Raji (cell line): ENCODE data around the gene EEA1.

ENCODE experiments used
- POLR2A ChIP-seq: IDR thresholded peaks from 2 replicates; pipeline ENCODE4 v1.6.1; 2011; ENCODE audit warnings: low read depth, low read length, control low read depth; ENCODE audit not compliant: insufficient read depth

EEA1 gene

DNA sequence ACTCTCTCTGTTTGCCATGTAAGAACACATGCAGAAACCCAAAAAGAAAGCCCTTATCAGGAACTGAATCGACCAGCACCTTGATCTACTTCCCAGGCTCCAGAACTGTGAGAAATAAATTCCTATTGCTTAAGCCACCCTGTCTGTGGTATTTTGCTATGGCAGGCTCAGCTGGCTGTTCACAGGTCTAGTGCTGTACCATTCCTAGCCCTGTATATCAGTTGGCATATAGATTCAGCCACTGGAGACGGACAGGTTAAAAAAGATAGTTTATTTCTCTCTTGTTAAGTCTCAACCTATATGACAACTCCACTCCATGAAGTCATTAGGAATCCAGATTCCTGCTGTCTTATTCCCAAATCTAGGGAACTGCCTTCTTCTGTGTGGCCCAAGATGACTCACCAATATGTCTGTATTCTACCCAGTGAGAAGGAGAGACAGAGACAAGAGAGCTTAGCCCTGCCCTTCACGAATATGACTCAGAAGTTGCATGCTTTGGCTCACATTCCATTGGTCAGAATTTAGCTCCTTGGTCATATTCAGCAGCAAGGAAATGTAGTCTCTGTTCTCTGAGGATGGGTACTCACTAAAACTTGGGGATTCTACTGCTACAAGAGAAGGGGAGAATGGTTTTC is 169.3 kb downstream of the EEA1 start:
- no peak for TF ChIP-seq POLR2A

GRCh38 chr12:92757597-92758121 is 171.4 kb downstream of the EEA1 start:
- no peak for TF ChIP-seq POLR2A

DNA sequence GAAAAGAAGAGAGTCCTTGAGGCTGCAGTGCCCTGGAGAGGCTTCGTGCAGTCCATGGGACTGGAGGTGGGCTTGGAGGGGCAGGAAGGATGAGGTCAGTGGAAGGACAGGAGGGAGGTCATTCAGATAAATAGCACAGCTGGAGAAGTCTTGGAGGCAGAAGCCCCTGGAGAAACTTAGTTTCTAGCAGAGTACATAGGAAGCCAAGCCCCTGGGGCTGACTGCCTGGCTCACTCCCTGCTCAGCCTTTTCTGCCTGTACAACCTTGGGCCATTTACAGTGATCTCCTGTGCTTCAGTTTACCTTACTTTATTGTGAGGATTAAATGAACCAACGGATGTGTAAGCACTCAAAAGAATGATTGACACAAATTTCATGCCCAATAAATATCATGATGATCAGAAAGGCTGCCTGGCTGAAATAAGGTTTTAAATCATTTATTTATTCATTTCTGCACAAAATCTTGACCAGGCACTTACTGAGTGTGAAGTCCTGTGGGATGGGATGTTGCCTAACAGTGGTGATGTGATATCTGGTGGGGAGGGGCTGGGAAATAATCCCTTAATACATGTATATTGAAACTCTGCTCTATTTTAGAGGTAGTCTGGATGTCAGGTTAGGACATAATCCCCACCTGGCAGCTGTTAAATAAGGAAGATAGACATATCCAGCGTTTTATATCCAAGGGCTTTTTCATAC is 172.0 kb downstream of the EEA1 start:
- TF ChIP-seq POLR2A, result no peak

DNA sequence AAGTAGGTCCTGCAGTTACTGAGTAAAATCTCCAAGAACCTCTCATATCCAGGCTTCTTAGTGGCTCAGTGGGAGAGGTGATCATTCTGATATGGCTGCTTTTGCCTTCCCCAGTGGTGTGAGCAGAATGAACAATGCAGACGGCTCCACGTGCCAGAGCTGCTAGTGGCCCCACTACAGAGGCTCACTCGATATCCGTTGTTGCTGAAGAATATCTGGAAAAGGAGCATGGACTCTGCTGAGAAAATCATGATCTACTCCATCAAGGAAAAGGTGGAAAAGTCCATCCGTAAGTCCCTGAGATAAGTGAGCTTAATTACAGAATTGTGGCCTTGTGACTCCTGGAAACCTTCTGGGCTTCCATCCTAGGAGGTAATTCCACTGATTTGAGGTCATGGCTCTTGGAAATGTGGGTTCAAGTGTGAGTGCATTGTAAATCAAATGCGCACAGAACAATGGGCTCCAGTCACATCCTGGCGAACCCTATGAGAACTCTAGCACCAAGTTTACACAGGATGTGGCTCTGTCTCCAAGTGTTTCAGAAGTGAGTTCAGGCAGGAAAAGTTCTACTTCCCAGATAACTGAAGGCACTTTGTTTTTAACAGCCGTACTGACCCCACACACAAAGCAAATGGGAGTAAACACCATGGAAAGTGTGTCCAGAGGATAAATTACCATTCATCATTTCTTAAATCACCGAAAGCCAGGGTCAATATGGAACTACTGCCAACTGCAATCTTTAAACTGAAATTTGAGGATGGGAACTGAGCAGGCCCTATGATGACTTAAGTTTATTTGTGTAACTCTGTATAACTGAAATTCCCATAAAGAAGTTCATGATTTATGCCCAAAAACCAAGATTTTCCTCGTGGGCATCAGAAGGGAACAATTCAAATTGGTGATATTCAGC is 174.9 kb downstream of the EEA1 start:
- TF ChIP-seq POLR2A, result no peak

- no peak for TF ChIP-seq POLR2A
These were observed 181.9 kb downstream of the EEA1 start for GRCh38 chr12:92747151-92747550.

- TF ChIP-seq POLR2A, result no peak
These were observed 183.1 kb downstream of the EEA1 start for GRCh38 chr12:92745856-92746550.

- TF ChIP-seq POLR2A, result no peak
These were observed 186.1 kb downstream of the EEA1 start for GRCh38 chr12:92743026-92743425.

- no peak for TF ChIP-seq POLR2A
These were observed 188.7 kb downstream of the EEA1 start for GRCh38 chr12:92740411-92740810.

DNA sequence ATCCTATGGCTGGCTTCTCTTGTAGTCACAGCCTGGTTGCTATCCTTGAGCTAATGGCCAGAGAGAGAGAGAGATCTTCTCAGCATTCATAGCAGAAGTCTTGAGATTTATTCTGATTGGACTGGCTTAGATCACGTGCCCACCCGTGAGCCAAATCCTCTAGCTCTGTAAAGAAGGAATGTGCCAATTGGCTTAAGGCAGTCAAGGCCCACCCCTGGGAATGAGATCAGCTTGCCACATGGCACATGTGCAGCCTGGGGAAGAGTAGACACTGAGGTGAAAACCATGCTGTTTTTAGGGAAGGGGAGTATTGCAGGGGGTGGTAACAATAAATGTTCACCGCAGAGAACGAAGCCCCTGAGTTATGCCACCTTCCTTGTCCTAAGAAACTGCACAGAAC is 190.0 kb downstream of the EEA1 start:
- TF ChIP-seq POLR2A, result no peak

DNA sequence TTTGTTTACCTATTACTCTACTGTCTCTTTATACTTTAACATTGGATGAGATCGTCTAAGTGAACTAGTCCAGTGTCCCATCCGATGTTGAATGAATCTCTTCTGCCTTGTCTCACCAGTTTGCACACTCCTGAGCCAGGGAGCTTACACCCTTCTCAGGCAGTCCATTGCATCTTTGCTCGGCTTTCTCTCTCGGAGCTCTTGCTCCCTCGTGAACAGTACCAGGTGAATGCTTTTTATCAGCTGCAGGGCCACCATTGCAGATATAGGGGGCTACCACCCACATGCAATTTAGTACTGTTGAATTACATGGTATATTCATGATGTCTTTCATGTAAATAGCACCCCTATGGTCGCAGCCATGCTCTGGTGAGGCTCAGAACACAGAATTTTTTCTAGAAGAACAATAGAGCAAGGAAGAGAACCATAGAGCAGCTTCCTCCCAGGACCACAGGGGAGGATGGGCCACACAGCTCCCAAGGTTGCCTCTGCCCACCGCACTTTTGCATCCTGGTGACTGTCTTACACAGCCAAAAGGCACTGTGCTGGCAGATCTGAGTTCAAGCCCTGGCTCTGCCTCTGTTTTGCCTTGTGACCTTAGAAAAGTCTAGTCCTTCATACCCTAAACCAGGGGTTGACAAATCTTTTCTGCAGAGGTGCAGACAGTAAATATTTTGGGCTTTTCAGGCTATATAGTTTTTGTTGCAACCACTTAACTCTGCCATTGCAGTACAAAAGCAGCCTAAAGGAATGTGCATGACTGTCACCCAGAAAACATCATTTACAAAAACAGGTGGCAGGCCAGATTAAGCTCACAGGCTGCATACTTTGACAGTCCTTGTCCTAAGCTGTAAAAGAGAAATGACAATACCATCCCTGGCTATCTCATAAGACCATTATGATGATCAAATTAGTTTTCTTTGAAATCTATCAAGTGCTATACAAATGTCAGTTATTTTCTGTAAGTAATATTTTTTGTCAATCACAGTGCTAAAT is 190.9 kb downstream of the EEA1 start:
- no peak for TF ChIP-seq POLR2A

GRCh38 chr12:92736605-92737004 is 192.5 kb downstream of the EEA1 start:
- no peak for TF ChIP-seq POLR2A

DNA sequence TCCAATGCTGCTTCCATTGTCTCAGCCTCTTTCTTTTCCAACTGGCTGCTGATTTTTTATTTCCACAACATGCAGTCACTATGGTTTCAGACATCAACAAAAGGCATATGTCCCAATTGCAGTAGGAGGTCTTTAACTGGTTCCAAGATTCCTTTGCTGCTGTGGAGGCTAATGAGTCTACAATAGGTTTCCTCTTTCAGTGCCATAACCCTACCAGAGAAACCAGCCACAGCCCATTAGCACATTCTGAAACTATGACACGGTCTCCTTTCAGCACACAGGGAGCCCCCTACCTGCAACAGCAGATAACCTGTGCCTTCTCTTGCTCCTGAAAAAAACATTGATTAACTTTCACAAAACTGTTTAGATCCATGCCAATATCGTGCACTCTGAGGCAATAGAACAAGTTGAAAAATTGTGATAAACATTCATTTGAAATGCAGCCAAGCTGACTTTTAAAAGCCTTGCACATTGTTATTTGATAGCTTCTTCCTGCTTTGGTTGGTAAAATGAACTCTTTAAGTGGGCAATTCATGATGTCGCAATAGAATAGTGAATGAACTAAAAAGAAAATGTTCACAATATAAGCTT is 193.9 kb downstream of the EEA1 start:
- no peak for TF ChIP-seq POLR2A

- no peak for TF ChIP-seq POLR2A
These were observed 195.4 kb downstream of the EEA1 start for GRCh38 chr12:92733661-92734060.

DNA sequence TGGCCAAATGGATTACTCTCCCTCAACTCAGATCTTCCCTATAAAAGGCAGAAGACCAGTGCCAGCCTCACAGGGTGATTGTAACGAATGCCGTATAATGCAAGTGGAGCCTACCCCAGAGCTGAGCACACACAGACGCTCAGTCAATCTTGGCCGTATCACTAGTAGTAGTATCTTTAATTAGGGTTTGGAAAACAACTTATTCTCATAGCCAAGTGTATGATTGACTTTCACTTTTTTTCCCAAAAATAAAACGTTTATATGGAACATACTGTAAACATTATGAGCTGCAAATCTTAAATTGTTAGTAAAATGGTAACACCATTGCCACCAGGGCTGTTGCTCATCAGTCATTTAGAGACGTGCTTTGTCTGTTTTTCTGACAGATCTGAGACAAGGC is 195.9 kb downstream of the EEA1 start:
- TF ChIP-seq POLR2A, result no peak

DNA sequence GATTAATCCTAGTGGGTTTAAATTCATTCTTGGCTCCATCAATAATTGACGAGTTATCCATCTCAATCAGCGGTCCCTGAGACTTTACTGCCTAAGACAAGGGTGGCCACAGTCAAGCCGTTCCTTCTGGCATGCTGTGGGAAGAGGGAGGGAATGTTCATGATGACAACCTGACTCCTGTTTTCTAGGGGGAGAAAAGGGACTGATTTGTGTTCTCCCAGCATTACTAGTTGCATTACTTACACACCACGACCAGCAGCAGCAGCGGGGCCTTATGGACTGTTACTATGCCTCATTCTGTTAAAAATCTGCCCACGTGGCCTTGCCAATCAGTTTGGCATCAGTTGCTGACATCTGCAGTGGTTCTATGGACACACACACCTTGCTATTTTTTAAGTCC is 196.4 kb downstream of the EEA1 start:
- no peak for TF ChIP-seq POLR2A
